B cell (primary cell): ENCODE measurements around the gene PGLYRP2. TPM values are rescaled to one million over a fixed set of nuclear protein-coding genes. Genes with fewer than 3 reads are reported as not detected.

ENCODE experiments used
- ATAC-seq: fragments of 200-7000 bp; cut with Tn5 transposase; one replicate; pipeline ENCODE4 v1.10.0; 2021; ENCODE audit warnings: low read depth, mild to moderate bottlenecking, moderate number of reproducible peaks, moderate library complexity
- CTCF ChIA-PET: fragments of 350-600 bp; sonication (Branson Sonifier 250); formaldehyde crosslinking; loops from one replicate; lab custom pipeline; 2021; ENCODE audit warnings: antibody characterized with exemption, inconsistent platforms; lab: Charles Lee
- POLR2A ChIA-PET: fragments of 350-600 bp; sonication (Branson Sonifier 250); formaldehyde crosslinking; loops from one replicate; lab custom pipeline; 2021; ENCODE audit warnings: antibody characterized with exemption; lab: Charles Lee
- DNase-seq: peaks from one replicate; pipeline ENCODE4 v3.0.0; 2013
- H2AFZ ChIP-seq: 2 replicates; pipeline ENCODE4 v1.6.1; 2012; ENCODE audit warnings: mild to moderate bottlenecking, low read depth, low read length; ENCODE audit not compliant: insufficient read depth, poor library complexity, severe bottlenecking
- H3K27ac ChIP-seq, 2 donors: 1 replicate in 1 of 2; 2 replicates in 1 of 2; pipeline ENCODE4 v1.5.1; 2012 to 2013; ENCODE audit warnings: low read length in 2 of 2, mild to moderate bottlenecking in 2 of 2, moderate library complexity in 1 of 2
- H3K27me3 ChIP-seq, 4 experiments: fragments of 200-600 bp in 1 of 4; sonication (generic) in 1 of 4; replicated peaks in 1 of 4; 1 replicate in 2 of 4; 2 replicates in 2 of 4; pipeline versions ENCODE4 v1.6.1 to v1.7.0; 2013 to 2016; ENCODE audit warnings: low read length in 3 of 4, mild to moderate bottlenecking in 2 of 4, mixed read lengths in 1 of 4, moderate library complexity in 1 of 4; ENCODE audit not compliant: insufficient read depth in 4 of 4, control insufficient read depth in 3 of 4; ENCODE audit errors: control extremely low read depth in 1 of 4
- H3K36me3 ChIP-seq, 2 experiments: replicated peaks in 1 of 2; 1 replicate in 1 of 2; 2 replicates in 1 of 2; pipeline versions ENCODE4 v1.6.1 to v1.7.1; 2013; ENCODE audit warnings: low read length in 1 of 2; ENCODE audit not compliant: insufficient read depth in 2 of 2, control insufficient read depth in 1 of 2; ENCODE audit errors: control extremely low read depth in 1 of 2, extremely low read depth in 1 of 2
- H3K4me1 ChIP-seq, 2 donors: fragments of 200-600 bp in 1 of 2; sonication (generic) in 1 of 2; 1 replicate in 1 of 2; 2 replicates in 1 of 2; pipeline versions ENCODE4 v1.5.1 to v1.6.1; 2013 to 2017; ENCODE audit warnings: low read length in 2 of 2; ENCODE audit not compliant: control insufficient read depth in 2 of 2, insufficient read depth in 2 of 2
- H3K4me2 ChIP-seq: replicated peaks from 2 replicates; pipeline ENCODE3; 2012; ENCODE audit warnings: mild to moderate bottlenecking, low read depth, low read length; ENCODE audit not compliant: poor library complexity, severe bottlenecking
- H3K4me3 ChIP-seq, 5 experiments: fragments of 200-600 bp in 1 of 5; sonication (generic) in 1 of 5; 1 replicate in 3 of 5; 2 replicates in 2 of 5; pipeline versions ENCODE4 v1.5.1 to v1.7.0; 2011 to 2016; ENCODE audit warnings: low read length in 4 of 5, mild to moderate bottlenecking in 4 of 5, low read depth in 2 of 5, control low read depth in 1 of 5, moderate library complexity in 1 of 5; ENCODE audit not compliant: insufficient read depth in 1 of 5; ENCODE audit errors: control extremely low read depth in 1 of 5, extremely low read depth in 1 of 5
- H3K79me2 ChIP-seq: fragments of 200-600 bp; sonication (generic); one replicate; pipeline ENCODE4 v1.6.0; 2016; ENCODE audit warnings: low read length; ENCODE audit not compliant: control insufficient read depth, insufficient read depth
- H3K9ac ChIP-seq: fragments of 200-600 bp; sonication (generic); 2 replicates; pipeline ENCODE4 v1.6.1; 2017; ENCODE audit warnings: mild to moderate bottlenecking, low read length, moderate library complexity
- H3K9me3 ChIP-seq, 3 donors: one replicate each; pipeline versions ENCODE4 v1.6.1 to v1.7.1; 2013; ENCODE audit warnings: low read length in 2 of 3; ENCODE audit not compliant: control insufficient read depth in 2 of 3, insufficient read depth in 1 of 3; ENCODE audit errors: control extremely low read depth in 1 of 3
- H4K20me1 ChIP-seq: 2 replicates; pipeline ENCODE4 v1.6.0; 2012; ENCODE audit warnings: mild to moderate bottlenecking, low read length; ENCODE audit not compliant: insufficient read depth, control insufficient read depth, poor library complexity, severe bottlenecking
- H3K27ac Mint-ChIP-seq: one replicate; pipeline ENCODE4 v1.8.0; 2021; ENCODE audit warnings: mixed read lengths
- H3K27me3 Mint-ChIP-seq: one replicate; pipeline ENCODE4 v1.8.0; 2021; ENCODE audit warnings: mixed read lengths
- H3K4me1 Mint-ChIP-seq: one replicate; pipeline ENCODE4 v1.8.0; 2021; ENCODE audit warnings: mixed read lengths
- H3K4me3 Mint-ChIP-seq: one replicate; pipeline ENCODE4 v1.8.0; 2021; ENCODE audit warnings: mixed read lengths
- H3K9me3 Mint-ChIP-seq: one replicate; pipeline ENCODE4 v1.8.0; 2022; ENCODE audit warnings: mixed read lengths; ENCODE audit not compliant: insufficient read depth
- CTCF ChIP-seq: fragments of 200-600 bp; IDR thresholded peaks from one replicate; pipeline ENCODE4 v1.8.0; 2022; ENCODE audit warnings: antibody characterized with exemption, mild to moderate bottlenecking
- EZH2 ChIP-seq: IDR thresholded peaks from 2 replicates; pipeline ENCODE4 v1.6.1; 2012; ENCODE audit warnings: borderline replicate concordance, low read depth, mild to moderate bottlenecking, moderate library complexity, low read length; ENCODE audit not compliant: insufficient read depth, poor library complexity, severe bottlenecking
- WGBS: methylation state at CpG from one replicate; pipeline ENCODE4 v1.1.5; 2013; ENCODE audit warnings: missing lambda C conversion rate; ENCODE audit not compliant: insufficient coverage; 5-methylcytosine and 5-hydroxymethylcytosine counted together
- intact Hi-C: fragments of 100-400 bp; cut with micrococcal nuclease; formaldehyde crosslinking; loops from one replicate; pipeline ENCODE4 v1.10.0; 2022
- polyA plus RNA-seq: library from polyadenylated mRNA; depleted of rRNA; stranded (reverse); fragments of >200 nt; gene quantifications from 2 replicates; pipeline ENCODE4 v1.2.3, GENCODE V29; 2012
- total RNA-seq, 2 donors: library from RNA; stranded (reverse); fragments of 120-200 nt in 1 of 2; gene quantifications; 1 replicate in 1 of 2; 2 replicates in 1 of 2; pipeline versions ENCODE4 v1.2.3 to v1.2.4, GENCODE V29; 2013 to 2022

PGLYRP2 gene
- total and polyA plus RNA-seq, 2 donors (not counting 1 experiment from before 2014, with no cell fraction given): not detected

GRCh38 chr19:15457701-15458484 lies 21.4 kb downstream of the PGLYRP2 start:
- H3K36me3 ChIP-seq: peaks cover 12 to 72% of the 10 kb centered on the region in 2 experiments
- H3K9me3 Mint-ChIP-seq: no peaks in the 10 kb centered on the region
- no peak overlapping the region for H3K27ac ChIP-seq
- H3K4me3 ChIP-seq: no peak overlapping the region
- no peak overlapping the region for H3K4me3 Mint-ChIP-seq
- no peaks in the 10 kb centered on the region for H3K9me3 ChIP-seq
- H3K27me3 ChIP-seq: no peaks in the 10 kb centered on the region
- peaks cover 30% of the 10 kb centered on the region for H3K79me2 ChIP-seq
- peaks cover 7% of the 10 kb centered on the region for H3K4me1 Mint-ChIP-seq
- peaks cover 46% of the 10 kb centered on the region for H4K20me1 ChIP-seq
- no peak overlapping the region for H3K4me2 ChIP-seq
- intact Hi-C loops: no loop called here
- POLR2A ChIA-PET: no interaction called here
- DNase-seq (no peak), ATAC-seq (no peak)
- no peak overlapping the region for H2AFZ ChIP-seq
- no peak for TF ChIP-seq EZH2
- no peak for TF ChIP-seq CTCF
- WGBS: 96% methylated on average over 50 of the region's 54 CpGs
- H3K4me1 ChIP-seq: peaks cover 5 to 15% of the 10 kb centered on the region in 2 donors
- CTCF ChIA-PET: no interaction called here
- H3K9ac ChIP-seq: no peak overlapping the region
- no peak overlapping the region for H3K27ac Mint-ChIP-seq
- no peaks in the 10 kb centered on the region for H3K27me3 Mint-ChIP-seq
